Measurements from ENCODE around the gene MED27. TPM values are rescaled to one million over a fixed set of nuclear protein-coding genes. Genes with fewer than 3 reads are reported as not detected.

The MED27 gene
- total RNA-seq, 1 experiment from 2014 or later, result 24.4 TPM

DNA sequence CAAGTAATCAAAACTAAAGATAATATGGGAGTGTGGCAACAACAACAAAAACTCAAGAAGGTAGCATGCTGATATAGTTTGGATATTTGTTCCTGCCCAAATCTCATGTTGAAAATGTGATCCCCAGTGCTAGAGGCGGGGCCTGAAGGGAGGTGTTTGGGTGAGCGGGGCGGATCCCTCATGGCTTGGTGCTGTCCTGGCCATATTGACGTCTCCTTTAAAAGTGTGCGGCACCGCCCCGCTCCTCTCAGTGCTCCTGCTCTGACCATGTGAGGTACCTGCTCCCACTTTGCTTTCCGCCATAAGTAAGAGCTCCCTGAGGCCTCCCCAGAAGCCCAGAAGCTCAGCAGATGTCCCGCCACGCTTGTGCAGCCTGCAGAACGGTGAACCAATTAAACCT is 25.6 kb downstream of the MED27 start:
- Histone ChIP-seq H3K27ac (ENCODE audit: low read length) (no peak overlapping the region), H3K4me3 (ENCODE audit: low read depth in 2 of 2, low read length in 2 of 2) (no peak overlapping the region), H3K9me3 (ENCODE audit: control insufficient read depth, insufficient read depth, low read depth, low read length) (peaks cover 5% of the 10 kb centered on the region; the same call in 1 of the 2 replicates), H3K27me3 (ENCODE audit: control insufficient read depth, insufficient read depth, low read length) (no peaks in the 10 kb centered on the region), H3K4me1 (ENCODE audit: control insufficient read depth, insufficient read depth, low read length) (no peaks in the 10 kb centered on the region), H3K36me3 (ENCODE audit: control insufficient read depth, insufficient read depth, low read length) (no peaks in the 10 kb centered on the region)
- no TSS peak for BruUV-seq (replicated peaks)
- TF ChIP-seq CTCF (IDR thresholded peaks at IDR 0.05), result no peak
- no peak for TF ChIP-seq SIN3A (IDR thresholded peaks at IDR 0.05; ENCODE audit: borderline replicate concordance, insufficient read depth, low read depth, low read length)
- TF ChIP-seq TCF7L2 (IDR thresholded peaks at IDR 0.05; ENCODE audit: low read depth, low read length), result no peak
- TF ChIP-seq REST (IDR thresholded peaks at IDR 0.05; ENCODE audit: insufficient read depth in 1 of 2, low read depth in 2 of 2, low read length in 1 of 2), result no peak
- TF ChIP-seq POLR2AphosphoS5 (IDR thresholded peaks at IDR 0.05; ENCODE audit: low read depth, low read length), result no peak
- ChIA-PET POLR2A (no interaction called here), CTCF (no interaction called here)
- ATAC-seq (no peak), DNase-seq (ENCODE audit: low read depth, low spot score) (no peak)
- intact Hi-C loops (cut with micrococcal nuclease; ENCODE audit: unreplicated experiment), result no loop called here
- in situ Hi-C loops (cut with HindIII; ENCODE audit: low pct_unique_long_range_greater_than_20kb, low sequenced_read_pairs), result no loop called here

DNA sequence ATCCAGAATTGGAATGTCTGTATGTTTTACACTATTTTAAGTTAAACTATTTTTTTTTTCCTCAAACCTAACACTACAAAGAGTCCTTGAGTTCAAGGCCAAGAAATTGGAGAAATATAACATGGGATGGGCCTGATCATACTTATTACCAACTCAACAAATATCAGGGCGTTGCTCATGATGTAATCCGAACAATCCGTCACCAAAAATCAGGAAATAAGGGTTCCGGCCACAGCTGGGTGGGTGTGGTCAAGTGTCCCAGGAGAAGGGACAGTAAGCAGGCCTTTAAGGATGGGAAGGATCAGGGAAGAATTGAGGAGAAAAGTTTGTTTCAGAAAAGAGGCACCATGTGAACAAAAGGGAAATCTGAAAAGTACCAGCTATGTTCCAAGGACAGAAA is 29.8 kb downstream of the MED27 start:
- CTCF ChIA-PET, result no interaction called here
- Histone ChIP-seq H3K9me3 (ENCODE audit: control insufficient read depth, insufficient read depth, low read depth, low read length) (no peaks in the 10 kb centered on the region), H3K27me3 (ENCODE audit: control insufficient read depth, insufficient read depth, low read length) (no peaks in the 10 kb centered on the region), H3K36me3 (ENCODE audit: control insufficient read depth, insufficient read depth, low read length) (no peaks in the 10 kb centered on the region), H3K27ac (ENCODE audit: low read length) (no peak overlapping the region), H3K4me3 (ENCODE audit: low read depth in 2 of 2, low read length in 2 of 2) (no peak overlapping the region), H3K4me1 (ENCODE audit: control insufficient read depth, insufficient read depth, low read length) (no peaks in the 10 kb centered on the region; the same call in 1 of the 2 replicates)
- TF ChIP-seq POLR2AphosphoS5 (IDR thresholded peaks at IDR 0.05; ENCODE audit: low read depth, low read length) (no peak), TCF7L2 (IDR thresholded peaks at IDR 0.05; ENCODE audit: low read depth, low read length) (no peak), SIN3A (IDR thresholded peaks at IDR 0.05; ENCODE audit: borderline replicate concordance, insufficient read depth, low read depth, low read length) (no peak), REST (IDR thresholded peaks at IDR 0.05; ENCODE audit: insufficient read depth in 1 of 2, low read depth in 2 of 2, low read length in 1 of 2) (no peak), CTCF (IDR thresholded peaks at IDR 0.05) (no peak)
- in situ Hi-C loops (cut with HindIII; ENCODE audit: low pct_unique_long_range_greater_than_20kb, low sequenced_read_pairs), result no loop called here
- ATAC-seq (no peak), DNase-seq (ENCODE audit: low read depth, low spot score) (no peak)
- BruUV-seq (replicated peaks), result no TSS peak
- intact Hi-C loops (cut with micrococcal nuclease; ENCODE audit: unreplicated experiment), result no loop called here
- POLR2A ChIA-PET, result no interaction called here

All from Panc1 (cell line).